ENCODE results near the gene CASS4. TPM values are rescaled to one million over a fixed set of nuclear protein-coding genes. Genes with fewer than 3 reads are reported as not detected.
"Not testable (repeated sequence)": the region's sequence is repeated elsewhere in the genome, so short reads cannot be mapped to it uniquely, and the experiment has no call there.

CASS4 gene
- total RNA-seq (2014; rRNA removed; shearing (Covaris generic)) = 0.09 and 0.17 TPM in 2 replicates

GRCh38 chr20:56411759-56412472 lies at the start of gene CASS4:
Gene CASS4, plus strand, starts transcription at chr20:56412260. Its CDS starts 199 bp downstream, at chr20:56412459.
- peak; percentile 50 for DNase-seq (ENCODE audit: low read depth)

GRCh38 chr20:56362833-56363413 lies 49.1 kb upstream of the CASS4 start:
- no peak for DNase-seq (ENCODE audit: low read depth)

GRCh38 chr20:56363491-56363890 lies 48.6 kb upstream of the CASS4 start:
- no peak for DNase-seq (ENCODE audit: low read depth)

- no peak for DNase-seq (ENCODE audit: low read depth)
Observed at GRCh38 chr20:56368351-56369134, 43.5 kb upstream of the CASS4 start.

GRCh38 chr20:56369179-56369578 lies 42.9 kb upstream of the CASS4 start:
- no peak for DNase-seq (ENCODE audit: low read depth)

GRCh38 chr20:56371977-56372376 lies 40.1 kb upstream of the CASS4 start:
- DNase-seq (ENCODE audit: low read depth) = no peak

- DNase-seq (ENCODE audit: low read depth) = no peak
Observed at GRCh38 chr20:56372850-56373249, 39.2 kb upstream of the CASS4 start.

- DNase-seq (ENCODE audit: low read depth) = peak; percentile 46
Observed at GRCh38 chr20:56373942-56374341, 38.1 kb upstream of the CASS4 start.

- DNase-seq (ENCODE audit: low read depth) = no peak
Observed at GRCh38 chr20:56376331-56376730, 35.7 kb upstream of the CASS4 start.

- DNase-seq (ENCODE audit: low read depth) = no peak
Observed at GRCh38 chr20:56378386-56378785, 33.7 kb upstream of the CASS4 start.

GRCh38 chr20:56380375-56380774 lies 31.7 kb upstream of the CASS4 start:
- DNase-seq (ENCODE audit: low read depth) = no peak

- DNase-seq (ENCODE audit: low read depth) = no peak
Observed at GRCh38 chr20:56381501-56381900, 30.6 kb upstream of the CASS4 start.

- no peak for DNase-seq (ENCODE audit: low read depth)
Observed at GRCh38 chr20:56382696-56383095, 29.4 kb upstream of the CASS4 start.

- DNase-seq (ENCODE audit: low read depth) = no peak
Observed at GRCh38 chr20:56383334-56383733, 28.7 kb upstream of the CASS4 start.

GRCh38 chr20:56385130-56385529 lies 26.9 kb upstream of the CASS4 start:
- DNase-seq (ENCODE audit: low read depth) = no peak

- DNase-seq (ENCODE audit: low read depth) = no peak
Observed at GRCh38 chr20:56386219-56386618, 25.8 kb upstream of the CASS4 start.

- DNase-seq (ENCODE audit: low read depth) = no peak
Observed at GRCh38 chr20:56388882-56389281, 23.2 kb upstream of the CASS4 start.

GRCh38 chr20:56389807-56390206 lies 22.3 kb upstream of the CASS4 start:
- no peak for DNase-seq (ENCODE audit: low read depth)

GRCh38 chr20:56390396-56390795 lies 21.7 kb upstream of the CASS4 start:
- not testable (repeated sequence) for DNase-seq (ENCODE audit: low read depth)

GRCh38 chr20:56391037-56391436 lies 21.0 kb upstream of the CASS4 start:
- DNase-seq (ENCODE audit: low read depth) = no peak

GRCh38 chr20:56391596-56392131 lies 20.4 kb upstream of the CASS4 start:
- DNase-seq (ENCODE audit: low read depth) = peak; percentile 6

- peak; percentile 99 for DNase-seq (ENCODE audit: low read depth)
Observed at GRCh38 chr20:56392132-56392880, 19.8 kb upstream of the CASS4 start, which contains the start of the genes AURKA and CSTF1. Gene AURKA, minus strand, starts transcription at chr20:56392215. Its CDS starts 4,018 bp downstream, at chr20:56388197. Gene CSTF1, plus strand, starts transcription at chr20:56392645. Its CDS starts 2,908 bp downstream, at chr20:56395553.
